NCI-H774 (cell line): Measurements from ENCODE around the gene PRSS16.
A peak's percentile ranks its signal among the peaks of the same experiment; 100 is the strongest.
"Not testable (repeated sequence)": the region's sequence is repeated elsewhere in the genome, so short reads cannot be mapped to it uniquely, and the experiment has no call there.

Experiments
- DNase-seq: peaks from one replicate; lab custom pipeline; 2025; lab: John Stamatoyannopoulos, UW

Gene PRSS16

DNA sequence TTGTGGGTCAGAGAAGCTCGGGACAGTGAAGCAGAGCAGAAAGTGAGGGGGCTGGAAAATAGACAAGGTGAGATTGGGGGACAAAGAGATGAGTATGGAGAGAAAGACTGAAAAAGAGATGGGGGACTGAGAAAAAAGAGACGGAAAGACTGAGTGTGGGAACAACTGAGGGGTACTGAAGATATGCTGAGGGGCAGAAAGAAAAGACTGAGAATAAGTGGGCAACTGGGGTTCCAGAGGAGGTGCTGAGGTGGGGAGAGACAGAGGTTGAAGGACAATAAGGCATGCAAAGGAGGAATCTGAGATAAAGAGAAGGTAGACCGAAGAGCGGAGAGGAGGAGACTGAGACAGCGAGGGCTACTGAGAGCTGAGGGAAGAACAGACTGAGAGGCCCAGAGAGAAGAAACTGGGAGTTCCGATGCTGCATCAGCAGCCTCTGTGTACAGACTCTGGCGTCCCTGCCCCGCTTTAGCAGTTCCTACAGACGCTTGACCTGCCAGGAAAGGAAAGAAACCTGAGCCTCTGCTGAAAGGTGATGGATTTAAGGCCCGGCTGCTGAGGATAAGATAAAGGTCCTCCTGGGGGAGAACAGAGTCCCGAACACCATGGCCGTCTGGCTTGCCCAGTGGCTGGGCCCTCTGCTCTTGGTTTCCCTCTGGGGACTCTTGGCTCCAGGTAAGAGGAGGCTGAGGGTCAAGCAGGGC, at the start of gene PRSS16:
Gene PRSS16, plus strand, starts transcription at position 569 of the 704 bp plus-strand sequence. Its CDS starts 37 bp downstream, at position 606.
- DNase-seq: no peak

DNA sequence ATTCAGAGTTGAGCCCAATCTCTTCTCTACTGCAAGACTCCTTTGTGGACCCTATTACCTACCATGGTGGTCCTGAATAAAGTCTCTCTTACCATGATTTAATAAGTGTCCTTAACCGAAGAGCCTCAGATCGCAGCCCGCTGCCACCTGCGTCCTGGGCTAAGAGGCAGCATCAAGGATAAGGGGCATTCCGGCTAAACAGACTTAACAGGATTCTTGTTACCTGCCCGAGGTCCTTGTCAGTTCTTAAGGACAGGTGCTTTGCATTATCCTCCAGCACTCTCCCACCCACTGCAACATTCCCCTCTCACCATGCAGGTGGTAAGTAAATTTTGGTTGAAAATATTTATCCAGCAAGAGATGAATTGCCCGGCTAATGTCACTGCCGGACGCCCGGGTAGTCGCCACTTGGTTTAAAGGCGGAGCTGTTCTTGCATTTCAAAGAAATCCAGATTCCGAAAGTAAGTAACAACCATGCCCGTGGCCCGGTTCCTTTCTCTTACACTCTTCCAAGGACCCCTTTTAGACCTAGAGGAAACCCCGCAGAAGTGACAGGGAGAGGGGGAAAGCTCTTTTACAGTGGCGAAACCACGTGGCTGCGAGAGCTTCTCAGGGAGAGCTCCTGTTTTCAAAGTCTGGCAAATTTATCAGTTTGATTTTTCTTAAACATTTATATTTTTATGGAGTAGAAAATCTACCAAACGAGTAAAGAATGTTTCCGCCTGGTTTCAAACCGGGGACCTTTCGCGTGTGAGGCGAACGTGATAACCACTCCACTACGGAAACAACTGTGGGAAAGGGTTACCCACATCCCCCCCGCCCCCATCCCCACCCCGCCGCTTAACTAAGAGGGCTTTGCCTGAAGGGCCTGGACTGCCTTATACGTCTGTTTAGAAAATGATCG, 41.9 kb upstream of the PRSS16 start:
- DNase-seq: no peak

DNA sequence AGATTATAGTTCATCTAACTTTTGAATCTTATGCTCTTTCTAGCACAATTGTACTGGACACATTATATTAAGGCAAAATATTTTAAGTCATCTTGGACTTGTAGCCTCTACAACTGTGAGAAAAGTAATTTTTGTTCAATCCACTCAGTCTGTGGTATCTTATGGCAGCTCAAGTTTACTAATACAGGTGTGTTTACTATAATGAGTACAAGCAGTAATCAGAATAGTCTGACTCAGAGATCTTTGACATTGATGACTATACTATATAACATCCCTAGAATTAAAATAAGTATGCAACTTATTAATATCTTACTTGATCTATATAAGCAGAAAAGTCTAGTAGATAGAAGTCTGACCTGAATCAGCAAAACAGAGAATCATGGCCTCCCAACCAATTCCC, 40.7 kb upstream of the PRSS16 start:
- DNase-seq: no peak

GRCh38 chr6:27208042-27208441, 39.5 kb upstream of the PRSS16 start:
- no peak for DNase-seq

DNA sequence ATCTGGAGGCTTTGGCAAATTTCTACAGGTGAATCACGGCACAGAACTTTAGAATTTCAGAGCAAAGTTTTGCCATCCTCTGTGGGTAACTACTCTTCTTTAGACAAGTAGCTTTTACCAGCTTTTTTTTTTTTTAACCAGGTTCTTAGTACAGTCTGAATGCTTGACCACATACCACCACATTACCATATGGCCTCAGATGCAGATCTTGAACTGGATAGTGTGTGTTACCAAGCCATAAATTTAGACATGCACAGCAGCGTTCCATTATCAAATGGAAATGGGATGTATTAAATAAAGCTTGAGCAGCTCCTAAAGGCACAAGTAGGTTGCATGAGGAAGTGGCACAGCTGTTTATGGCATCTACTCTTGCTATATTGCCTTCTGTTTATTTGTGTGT, 38.3 kb upstream of the PRSS16 start:
- no peak for DNase-seq

- DNase-seq: no peak
Measured at GRCh38 chr6:27209659-27210269, 37.7 kb upstream of the PRSS16 start.

DNA sequence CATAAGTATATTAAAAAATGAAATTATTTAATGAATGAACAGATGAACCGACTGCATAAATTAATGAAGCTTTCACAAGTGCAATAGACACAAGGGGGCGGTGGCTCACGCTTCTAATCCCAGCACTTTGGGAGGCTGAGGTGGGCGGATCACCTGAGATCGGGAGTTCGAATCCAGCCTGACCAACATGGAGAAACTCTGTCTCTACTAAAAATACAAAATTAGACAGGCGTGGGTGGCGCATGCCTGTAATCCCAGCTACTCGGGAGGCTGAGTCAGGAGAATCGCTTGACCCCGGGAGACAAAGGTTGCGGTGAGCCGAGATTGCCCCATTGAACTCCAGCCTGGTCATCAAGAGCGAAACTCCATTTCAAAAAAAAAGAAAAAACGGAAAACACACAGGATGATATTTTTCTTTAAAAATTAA, 34.4 kb upstream of the PRSS16 start:
- not testable (repeated sequence) for DNase-seq

- no peak for DNase-seq
Measured at GRCh38 chr6:27213544-27214125, 33.9 kb upstream of the PRSS16 start.

DNA sequence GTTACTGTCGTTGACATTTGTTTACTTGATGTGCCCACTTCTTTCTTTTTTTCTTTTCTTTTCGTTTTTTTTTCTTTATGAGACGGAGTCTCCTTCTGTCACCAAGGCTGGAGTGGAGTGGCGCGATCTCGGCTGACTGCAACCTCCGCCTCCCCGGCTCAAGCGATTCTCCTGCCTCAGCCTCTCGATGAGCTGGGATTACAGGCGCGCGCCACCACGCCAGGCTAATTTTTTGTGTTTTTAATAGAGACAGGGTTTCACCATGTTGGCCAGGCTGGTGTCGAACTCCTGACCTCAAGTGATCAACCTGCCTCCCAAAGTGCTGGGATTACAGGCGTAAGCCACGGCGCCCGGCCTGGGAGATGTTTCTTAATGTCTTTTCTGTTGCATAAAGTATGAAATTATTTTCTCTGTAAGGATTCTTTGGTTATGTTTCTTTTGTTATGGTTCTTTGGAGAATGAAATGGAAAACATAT, 33.3 kb upstream of the PRSS16 start:
- no peak for DNase-seq

GRCh38 chr6:27216874-27217273, 30.6 kb upstream of the PRSS16 start:
- DNase-seq: no peak

GRCh38 chr6:27222971-27223370, 24.5 kb upstream of the PRSS16 start:
- DNase-seq: not testable (repeated sequence)

DNA sequence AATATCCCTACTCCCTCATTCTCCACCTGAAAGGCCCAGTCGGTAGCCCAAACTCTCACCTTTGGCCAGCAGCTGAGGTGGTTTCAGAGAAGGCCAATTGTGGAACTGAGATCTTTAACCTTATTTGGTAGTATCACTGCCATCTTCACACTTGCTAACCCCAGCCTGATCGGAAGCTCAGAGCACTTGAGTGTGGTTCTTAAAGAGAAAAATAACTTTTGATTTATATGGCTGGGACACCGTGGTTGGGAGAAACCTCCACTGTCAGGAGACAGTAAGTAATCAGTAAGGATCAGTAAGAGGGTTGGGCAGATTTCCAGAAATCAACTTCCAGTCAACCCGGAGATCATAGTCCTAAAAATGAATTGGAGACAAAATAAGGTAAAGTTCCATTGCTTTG, 22.8 kb upstream of the PRSS16 start:
- DNase-seq: no peak

DNA sequence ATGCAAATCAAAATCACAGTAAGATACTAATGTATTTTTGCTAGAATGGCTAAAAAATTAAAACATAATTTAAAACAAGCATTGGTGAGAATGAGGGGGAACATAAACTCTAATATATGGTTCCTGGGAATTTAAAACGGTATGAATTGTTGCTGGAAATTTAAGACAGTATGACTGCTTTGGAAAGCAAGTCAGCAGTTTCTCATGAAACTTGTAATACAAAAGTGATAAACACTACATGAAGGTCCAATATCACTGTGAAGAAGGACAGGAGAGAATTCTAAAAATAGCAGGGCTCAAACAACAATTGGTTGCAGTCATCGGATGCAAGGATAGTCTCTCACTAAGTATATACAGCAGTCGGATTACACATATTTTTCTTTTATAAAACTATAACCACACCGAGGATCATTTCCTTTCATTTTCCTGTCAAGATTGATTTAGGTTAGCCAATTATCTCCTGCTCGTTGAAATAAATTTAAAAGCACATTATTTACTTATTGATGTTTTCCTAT, 18.5 kb upstream of the PRSS16 start:
- no peak for DNase-seq

DNA sequence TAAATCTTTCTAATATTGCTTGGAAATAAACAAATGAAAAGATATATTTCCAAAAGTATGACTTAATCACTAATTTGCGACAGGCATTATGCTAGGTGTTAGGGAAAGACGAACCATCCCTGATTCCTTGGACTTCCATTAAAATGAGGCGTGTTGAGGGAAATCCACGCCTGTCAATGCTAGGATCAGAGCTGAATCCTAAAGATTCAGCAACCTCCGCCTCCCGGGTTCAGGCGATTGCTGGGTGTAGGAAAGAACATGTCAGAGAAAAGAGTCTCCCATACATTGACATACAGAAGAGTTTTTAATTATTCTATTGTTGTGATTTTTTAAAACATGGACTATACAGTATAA, 16.8 kb upstream of the PRSS16 start:
- DNase-seq: peak; percentile 48

- DNase-seq: no peak
Measured at GRCh38 chr6:27234576-27234975, 12.9 kb upstream of the PRSS16 start.

DNA sequence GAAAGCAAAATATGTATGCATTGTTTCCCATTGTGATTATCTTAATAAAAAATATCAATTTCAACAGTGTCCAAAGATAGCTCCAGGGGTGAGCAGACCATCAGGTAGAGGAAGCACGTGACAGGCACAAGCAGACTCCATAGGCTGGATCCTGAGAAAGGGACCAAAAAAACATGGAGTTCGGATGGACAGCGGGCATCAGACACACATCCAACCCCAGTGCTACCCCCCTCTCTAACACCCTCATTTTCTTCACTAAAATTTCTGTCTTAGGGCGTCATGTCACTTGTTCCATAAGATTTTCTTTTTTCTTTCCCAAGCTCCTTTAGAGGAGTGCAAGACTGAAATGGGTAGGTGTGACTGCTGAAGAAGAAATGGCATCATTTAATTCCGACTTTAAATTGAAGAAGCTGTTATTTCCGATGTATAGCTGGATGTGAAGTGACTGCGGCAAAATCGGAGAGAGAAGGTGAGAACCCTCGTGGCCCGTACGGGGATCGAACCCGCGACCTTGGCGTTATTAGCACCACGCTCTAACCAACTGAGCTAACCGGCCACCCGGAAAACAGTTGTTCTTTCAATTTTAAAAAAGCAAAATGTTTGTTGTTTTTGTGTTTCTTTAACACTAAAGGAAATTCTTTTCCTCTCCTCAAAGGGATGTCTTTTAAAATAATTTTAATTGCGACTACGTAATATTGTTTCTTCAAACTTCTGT, 10.3 kb upstream of the PRSS16 start:
- DNase-seq: peak; percentile 53

GRCh38 chr6:27238010-27238983, 9.2 kb upstream of the PRSS16 start:
- no peak for DNase-seq

DNA sequence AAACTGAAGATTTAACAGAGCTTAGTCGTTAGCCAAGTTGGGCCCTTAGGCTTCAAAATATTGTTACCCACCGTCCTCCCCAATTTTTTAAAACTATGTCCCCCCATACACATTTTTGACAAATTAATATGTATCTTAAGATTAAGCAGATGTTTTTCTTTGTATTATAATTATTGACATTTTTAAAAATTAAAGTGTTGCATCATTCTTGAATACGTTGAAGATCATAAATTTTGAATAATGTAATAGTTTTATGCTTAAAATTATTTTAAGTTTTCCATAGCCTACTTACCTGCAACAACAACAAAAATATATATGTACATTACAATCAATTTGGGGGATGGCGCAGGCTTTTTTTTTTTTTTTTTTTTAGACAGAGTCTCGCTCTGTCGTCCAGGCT, 8.2 kb upstream of the PRSS16 start:
- DNase-seq: no peak

DNA sequence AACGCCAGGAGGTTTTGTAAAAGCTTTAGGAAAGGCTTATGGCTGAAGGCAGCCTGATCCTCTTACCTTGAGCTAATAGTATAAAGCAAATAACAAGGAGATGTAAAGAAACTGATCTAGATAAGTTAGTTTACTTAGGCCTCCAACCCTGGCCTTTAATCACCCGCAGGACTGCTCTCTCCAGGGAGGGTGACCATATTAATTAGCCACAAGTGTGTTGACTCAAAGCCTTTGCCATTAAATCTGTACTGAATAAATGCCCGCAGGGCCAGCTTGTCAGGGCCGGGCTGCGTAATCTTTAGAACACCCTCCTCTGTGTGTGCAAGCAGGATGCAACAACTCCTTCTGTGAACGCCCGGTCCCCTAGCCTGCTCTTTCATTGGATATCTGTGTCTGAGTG, 6.1 kb upstream of the PRSS16 start:
- DNase-seq: no peak

- no peak for DNase-seq
Measured at GRCh38 chr6:27242589-27243265, 4.8 kb upstream of the PRSS16 start.
